Measurements from ENCODE around the gene BHLHE40. TPM values are rescaled to one million over a fixed set of nuclear protein-coding genes. Genes with fewer than 3 reads are reported as not detected.

BHLHE40 gene
- total and polyA plus RNA-seq, 2 experiments from 2014 or later: 67.1 to 116 TPM

GRCh38 chr3:4950351-4950784 lies 28.9 kb upstream of the BHLHE40 start:
- H3K4me2 ChIP-seq: no peak overlapping the region
- no peak for DNase-seq (ENCODE audit: low spot score)
- H3K36me3 ChIP-seq (replicated peaks; ENCODE audit: insufficient read depth, low read depth): no peaks in the 10 kb centered on the region
- H4K20me1 ChIP-seq (ENCODE audit: insufficient read depth, poor library complexity, severe bottlenecking): no peaks in the 10 kb centered on the region
- H3K4me3 ChIP-seq: no peak overlapping the region
- TF ChIP-seq, protein P1, sequence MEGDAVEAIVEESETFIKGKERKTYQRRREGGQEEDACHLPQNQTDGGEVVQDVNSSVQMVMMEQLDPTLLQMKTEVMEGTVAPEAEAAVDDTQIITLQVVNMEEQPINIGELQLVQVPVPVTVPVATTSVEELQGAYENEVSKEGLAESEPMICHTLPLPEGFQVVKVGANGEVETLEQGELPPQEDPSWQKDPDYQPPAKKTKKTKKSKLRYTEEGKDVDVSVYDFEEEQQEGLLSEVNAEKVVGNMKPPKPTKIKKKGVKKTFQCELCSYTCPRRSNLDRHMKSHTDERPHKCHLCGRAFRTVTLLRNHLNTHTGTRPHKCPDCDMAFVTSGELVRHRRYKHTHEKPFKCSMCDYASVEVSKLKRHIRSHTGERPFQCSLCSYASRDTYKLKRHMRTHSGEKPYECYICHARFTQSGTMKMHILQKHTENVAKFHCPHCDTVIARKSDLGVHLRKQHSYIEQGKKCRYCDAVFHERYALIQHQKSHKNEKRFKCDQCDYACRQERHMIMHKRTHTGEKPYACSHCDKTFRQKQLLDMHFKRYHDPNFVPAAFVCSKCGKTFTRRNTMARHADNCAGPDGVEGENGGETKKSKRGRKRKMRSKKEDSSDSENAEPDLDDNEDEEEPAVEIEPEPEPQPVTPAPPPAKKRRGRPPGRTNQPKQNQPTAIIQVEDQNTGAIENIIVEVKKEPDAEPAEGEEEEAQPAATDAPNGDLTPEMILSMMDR (IDR thresholded peaks at IDR 0.05; ENCODE audit: poor library complexity): no peak
- TF ChIP-seq EZH2phosphoT487 (IDR thresholded peaks at IDR 0.05; ENCODE audit: low read depth, severe bottlenecking, unreplicated experiment) (no peak), EZH2 (IDR thresholded peaks at IDR 0.05; ENCODE audit: borderline replicate concordance) (no peak)
- no peaks in the 10 kb centered on the region for H3K9me3 ChIP-seq (ENCODE audit: low read depth)
- H3K4me1 ChIP-seq (ENCODE audit: insufficient read depth): no peaks in the 10 kb centered on the region
- no peak overlapping the region for H2AFZ ChIP-seq
- H3K27ac ChIP-seq: no peak overlapping the region
- H3K79me2 ChIP-seq: no peaks in the 10 kb centered on the region
- H3K27me3 ChIP-seq: no peaks in the 10 kb centered on the region
- 93% methylated on average over 4 of the region's 4 CpGs for WGBS (ENCODE audit: low lambda C conversion rate, missing lambda C conversion rate)
- H3K9me2 ChIP-seq (replicated peaks; ENCODE audit: insufficient read depth): no peaks in the 10 kb centered on the region

GRCh38 chr3:4950948-4951347 lies 28.3 kb upstream of the BHLHE40 start:
- Histone ChIP-seq H3K9me3 (ENCODE audit: low read depth) (no peaks in the 10 kb centered on the region), H3K27me3 (no peaks in the 10 kb centered on the region), H3K4me2 (no peak overlapping the region), H2AFZ (no peak overlapping the region), H3K79me2 (no peaks in the 10 kb centered on the region), H3K4me3 (no peak overlapping the region), H3K27ac (no peak overlapping the region), H3K4me1 (ENCODE audit: insufficient read depth) (no peaks in the 10 kb centered on the region), H3K36me3 (replicated peaks; ENCODE audit: insufficient read depth, low read depth) (no peaks in the 10 kb centered on the region), H4K20me1 (ENCODE audit: insufficient read depth, poor library complexity, severe bottlenecking) (no peaks in the 10 kb centered on the region), H3K9me2 (replicated peaks; ENCODE audit: insufficient read depth) (no peaks in the 10 kb centered on the region)
- TF ChIP-seq EZH2phosphoT487 (IDR thresholded peaks at IDR 0.05; ENCODE audit: low read depth, severe bottlenecking, unreplicated experiment) (no peak), EZH2 (IDR thresholded peaks at IDR 0.05; ENCODE audit: borderline replicate concordance) (no peak)
- TF ChIP-seq, protein P1 (IDR thresholded peaks at IDR 0.05; ENCODE audit: poor library complexity): no peak
- DNase-seq (ENCODE audit: low spot score): no peak
- 82% methylated on average over 8 of the region's 8 CpGs for WGBS (ENCODE audit: low lambda C conversion rate, missing lambda C conversion rate)

DNA sequence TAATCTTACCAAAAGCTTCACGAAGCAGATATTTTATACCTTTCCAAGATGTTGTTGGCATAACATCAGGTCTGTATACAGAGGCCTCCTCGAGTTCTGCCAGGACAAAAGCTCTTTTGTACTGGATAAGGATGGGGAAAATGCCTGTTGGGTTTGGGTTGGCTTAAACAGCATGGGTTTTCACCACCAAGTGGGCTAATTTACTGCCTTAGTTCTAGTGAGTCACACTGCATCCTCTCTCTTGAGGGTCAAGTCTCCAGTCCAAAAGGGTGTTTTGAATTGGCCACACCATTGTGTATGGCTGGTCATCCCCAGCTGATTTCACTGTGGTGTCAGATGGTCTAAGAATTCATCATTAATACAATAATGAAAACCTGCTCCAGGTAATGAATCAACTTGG lies 26.1 kb upstream of the BHLHE40 start:
- 75% methylated on average over 2 of the region's 2 CpGs for WGBS (ENCODE audit: low lambda C conversion rate, missing lambda C conversion rate)
- no peaks in the 10 kb centered on the region for H4K20me1 ChIP-seq (ENCODE audit: insufficient read depth, poor library complexity, severe bottlenecking)
- no peak overlapping the region for H3K4me3 ChIP-seq

More for the DNA sequence above, 26.1 kb upstream of the BHLHE40 start:
- Histone ChIP-seq H3K27ac (peak overlapping the region; percentile 9), H2AFZ (no peak overlapping the region), H3K79me2 (no peaks in the 10 kb centered on the region), H3K36me3 (replicated peaks; ENCODE audit: insufficient read depth, low read depth) (no peaks in the 10 kb centered on the region), H3K4me2 (no peak overlapping the region), H3K9me3 (ENCODE audit: low read depth) (no peaks in the 10 kb centered on the region), H3K4me1 (ENCODE audit: insufficient read depth) (no peaks in the 10 kb centered on the region), H3K27me3 (no peaks in the 10 kb centered on the region), H3K9me2 (replicated peaks; ENCODE audit: insufficient read depth) (no peaks in the 10 kb centered on the region)
- DNase-seq (ENCODE audit: low spot score): no peak
- TF ChIP-seq EZH2phosphoT487 (IDR thresholded peaks at IDR 0.05; ENCODE audit: low read depth, severe bottlenecking, unreplicated experiment) (no peak), EZH2 (IDR thresholded peaks at IDR 0.05; ENCODE audit: borderline replicate concordance) (no peak)
- TF ChIP-seq, protein P1 (IDR thresholded peaks at IDR 0.05; ENCODE audit: poor library complexity): no peak
